ENCODE results near the gene AGBL1. TPM values are rescaled to one million over a fixed set of nuclear protein-coding genes. Genes with fewer than 3 reads are reported as not detected.

The AGBL1 gene
- total and polyA plus RNA-seq, 2 donors (not counting 3 experiments of a cell fraction or from before 2014, with no cell fraction given) = not detected

DNA sequence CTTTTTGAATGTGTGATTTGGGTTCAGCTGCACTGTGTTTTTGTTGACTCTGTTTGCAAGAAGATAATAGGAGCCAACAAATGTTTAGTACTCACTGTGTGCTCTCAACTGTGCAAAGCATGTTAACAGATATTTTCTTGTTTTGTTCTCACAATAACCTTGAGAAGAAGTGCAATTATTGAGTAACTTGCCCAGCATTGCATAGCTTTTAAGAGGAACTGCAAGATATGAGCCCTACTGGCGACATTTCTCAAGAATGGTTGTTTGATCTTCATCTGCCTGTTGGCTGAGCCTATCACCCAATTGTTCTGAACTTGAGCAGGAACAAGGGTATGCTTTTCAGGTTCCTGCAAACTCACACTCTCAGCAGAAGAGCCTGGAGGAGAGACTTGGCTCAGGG, 43.4 kb upstream of the AGBL1 start:
- no peak overlapping the region for H2AFZ ChIP-seq (ENCODE audit: low read depth, low read length)
- H3K9me1 ChIP-seq (replicated peaks; ENCODE audit: control insufficient read depth, extremely low read depth, insufficient read depth, low read length) = no peaks in the 10 kb centered on the region
- H4K20me1 ChIP-seq (replicated peaks; ENCODE audit: control insufficient read depth, extremely low read depth, insufficient read depth, low read length) = no peaks in the 10 kb centered on the region
- FAIRE-seq = no peak
- dilution Hi-C loops (cut with MboI; ENCODE audit: extremely low pct_ligation_motif_present, low sequenced_read_pairs) (no loop called here), intact Hi-C loops (cut with micrococcal nuclease) (no loop called here)
- no peaks in the 10 kb centered on the region for H3K27me3 ChIP-seq (ENCODE audit: control insufficient read depth in 2 of 2, insufficient read depth in 2 of 2, low read length in 2 of 2)
- H3K9me3 ChIP-seq (replicated peaks; ENCODE audit: control insufficient read depth, insufficient read depth, low read length) = peaks cover 2% of the 10 kb centered on the region
- H3K4me2 ChIP-seq (ENCODE audit: insufficient read depth, low read length) = no peak overlapping the region
- DNase-seq (ENCODE audit: low read depth, low spot score) = no peak
- H3K4me3 ChIP-seq (replicated peaks in 1 of 3; ENCODE audit: insufficient read depth in 1 of 3, low read depth in 1 of 3, low read length in 3 of 3) = no peak overlapping the region
- CTCF ChIA-PET = no interaction called here
- no peak overlapping the region for H3K27ac ChIP-seq (ENCODE audit: insufficient read depth, low read depth, low read length)
- no peaks in the 10 kb centered on the region for H3K4me1 ChIP-seq (ENCODE audit: control insufficient read depth, extremely low read depth, insufficient read depth, low read length)
- no peaks in the 10 kb centered on the region for H3K36me3 ChIP-seq (ENCODE audit: control insufficient read depth in 2 of 2, extremely low read depth in 1 of 2, insufficient read depth in 2 of 2, low read length in 2 of 2)
- no peaks in the 10 kb centered on the region for H3K79me2 ChIP-seq (ENCODE audit: control insufficient read depth, insufficient read depth, low read length)
- no peak overlapping the region for H3K9ac ChIP-seq (replicated peaks; ENCODE audit: extremely low read depth, insufficient read depth, low read length)
- TF ChIP-seq EZH2 (IDR thresholded peaks at IDR 0.05; ENCODE audit: borderline replicate concordance, low read depth, low read length, severe bottlenecking) (no peak), FOS (IDR thresholded peaks at IDR 0.05; ENCODE audit: borderline replicate concordance, insufficient read depth, low read length) (no peak), MYC (IDR thresholded peaks at IDR 0.05; ENCODE audit: low read depth, low read length) (no peak)
- TF ChIP-seq, protein P1, sequence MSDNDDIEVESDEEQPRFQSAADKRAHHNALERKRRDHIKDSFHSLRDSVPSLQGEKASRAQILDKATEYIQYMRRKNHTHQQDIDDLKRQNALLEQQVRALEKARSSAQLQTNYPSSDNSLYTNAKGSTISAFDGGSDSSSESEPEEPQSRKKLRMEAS (IDR thresholded peaks at IDR 0.05; ENCODE audit: insufficient read depth, insufficient read length) = no peak
- TF ChIP-seq, protein P2, sequence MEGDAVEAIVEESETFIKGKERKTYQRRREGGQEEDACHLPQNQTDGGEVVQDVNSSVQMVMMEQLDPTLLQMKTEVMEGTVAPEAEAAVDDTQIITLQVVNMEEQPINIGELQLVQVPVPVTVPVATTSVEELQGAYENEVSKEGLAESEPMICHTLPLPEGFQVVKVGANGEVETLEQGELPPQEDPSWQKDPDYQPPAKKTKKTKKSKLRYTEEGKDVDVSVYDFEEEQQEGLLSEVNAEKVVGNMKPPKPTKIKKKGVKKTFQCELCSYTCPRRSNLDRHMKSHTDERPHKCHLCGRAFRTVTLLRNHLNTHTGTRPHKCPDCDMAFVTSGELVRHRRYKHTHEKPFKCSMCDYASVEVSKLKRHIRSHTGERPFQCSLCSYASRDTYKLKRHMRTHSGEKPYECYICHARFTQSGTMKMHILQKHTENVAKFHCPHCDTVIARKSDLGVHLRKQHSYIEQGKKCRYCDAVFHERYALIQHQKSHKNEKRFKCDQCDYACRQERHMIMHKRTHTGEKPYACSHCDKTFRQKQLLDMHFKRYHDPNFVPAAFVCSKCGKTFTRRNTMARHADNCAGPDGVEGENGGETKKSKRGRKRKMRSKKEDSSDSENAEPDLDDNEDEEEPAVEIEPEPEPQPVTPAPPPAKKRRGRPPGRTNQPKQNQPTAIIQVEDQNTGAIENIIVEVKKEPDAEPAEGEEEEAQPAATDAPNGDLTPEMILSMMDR (IDR thresholded peaks at IDR 0.05; ENCODE audit: extremely low read depth in 1 of 2, insufficient read depth in 1 of 2, low read depth in 1 of 2, low read length in 2 of 2) = no peak
- no TSS peak for BruUV-seq (replicated peaks)
- POLR2A ChIA-PET = no interaction called here

DNA sequence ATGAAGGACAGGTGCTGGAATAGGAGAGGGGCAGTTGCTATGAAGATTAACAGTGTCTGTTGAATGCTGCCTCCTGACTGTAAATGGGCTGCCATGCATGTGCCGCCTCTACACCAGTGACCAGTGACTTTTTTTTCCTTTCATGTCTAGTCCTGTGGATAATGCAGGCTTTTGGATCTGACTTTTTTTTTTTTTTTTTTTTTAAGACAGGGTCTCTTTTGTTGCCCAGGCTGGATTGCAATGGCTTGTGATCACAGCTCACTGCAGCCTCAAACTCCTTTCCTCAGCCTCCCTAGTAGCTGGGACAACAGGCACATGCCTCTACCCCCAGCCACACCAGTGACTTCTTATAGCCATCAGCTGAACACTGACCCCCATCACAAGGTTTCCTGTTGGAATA, 41.2 kb upstream of the AGBL1 start:
- no peak for TF ChIP-seq MYC (IDR thresholded peaks at IDR 0.05; ENCODE audit: low read depth, low read length)
- TF ChIP-seq, protein P1 (IDR thresholded peaks at IDR 0.05; ENCODE audit: insufficient read depth, insufficient read length) = no peak
- TF ChIP-seq, protein P2 (IDR thresholded peaks at IDR 0.05; ENCODE audit: extremely low read depth in 1 of 2, insufficient read depth in 1 of 2, low read depth in 1 of 2, low read length in 2 of 2) = no peak
- TF ChIP-seq FOS (IDR thresholded peaks at IDR 0.05; ENCODE audit: borderline replicate concordance, insufficient read depth, low read length) = no peak
- TF ChIP-seq JUN (IDR thresholded peaks at IDR 0.05; ENCODE audit: borderline replicate concordance, insufficient read depth, insufficient read length, low read depth) = no peak
- no peak for TF ChIP-seq POLR2A (IDR thresholded peaks at IDR 0.05; ENCODE audit: low read depth, low read length)
- TF ChIP-seq GATA2 (IDR thresholded peaks at IDR 0.05; ENCODE audit: insufficient read depth, insufficient read length, low read depth, low read length) = no peak
- no peak for TF ChIP-seq EZH2 (IDR thresholded peaks at IDR 0.05; ENCODE audit: borderline replicate concordance, low read depth, low read length, severe bottlenecking)
- no peak for TF ChIP-seq POLR2AphosphoS5 (IDR thresholded peaks at IDR 0.05; ENCODE audit: insufficient read depth, low read depth, low read length)
- no peak for DNase-seq (ENCODE audit: low read depth, low spot score)
- no peaks in the 10 kb centered on the region for H3K27me3 ChIP-seq (ENCODE audit: control insufficient read depth in 2 of 2, insufficient read depth in 2 of 2, low read length in 2 of 2)
- H2AFZ ChIP-seq (ENCODE audit: low read depth, low read length) = no peak overlapping the region
- H3K27ac ChIP-seq (ENCODE audit: insufficient read depth, low read depth, low read length) = no peak overlapping the region
- no peak overlapping the region for H3K9ac ChIP-seq (replicated peaks; ENCODE audit: extremely low read depth, insufficient read depth, low read length)
- CTCF ChIA-PET = no interaction called here
- FAIRE-seq = no peak
- H3K36me3 ChIP-seq (ENCODE audit: control insufficient read depth in 2 of 2, extremely low read depth in 1 of 2, insufficient read depth in 2 of 2, low read length in 2 of 2) = no peaks in the 10 kb centered on the region
- no peak overlapping the region for H3K4me3 ChIP-seq (replicated peaks in 1 of 3; ENCODE audit: insufficient read depth in 1 of 3, low read depth in 1 of 3, low read length in 3 of 3)
- intact Hi-C loops (cut with micrococcal nuclease) = no loop called here
- POLR2A ChIA-PET = no interaction called here
- BruUV-seq (replicated peaks) = no TSS peak
- H3K9me3 ChIP-seq (replicated peaks; ENCODE audit: control insufficient read depth, insufficient read depth, low read length) = peaks cover 2% of the 10 kb centered on the region
- H3K4me2 ChIP-seq (ENCODE audit: insufficient read depth, low read length) = no peak overlapping the region
- dilution Hi-C loops (cut with MboI; ENCODE audit: extremely low pct_ligation_motif_present, low sequenced_read_pairs) = no loop called here
- no peaks in the 10 kb centered on the region for H3K9me1 ChIP-seq (replicated peaks; ENCODE audit: control insufficient read depth, extremely low read depth, insufficient read depth, low read length)
- no peaks in the 10 kb centered on the region for H4K20me1 ChIP-seq (replicated peaks; ENCODE audit: control insufficient read depth, extremely low read depth, insufficient read depth, low read length)
- no peaks in the 10 kb centered on the region for H3K4me1 ChIP-seq (ENCODE audit: control insufficient read depth, extremely low read depth, insufficient read depth, low read length)
- no peaks in the 10 kb centered on the region for H3K79me2 ChIP-seq (ENCODE audit: control insufficient read depth, insufficient read depth, low read length)

Data from endothelial cell of umbilical vein (primary cell).